GM12878 (cell line): Measurements from ENCODE around the gene FKBP1B. TPM values are rescaled to one million over a fixed set of nuclear protein-coding genes. Genes with fewer than 3 reads are reported as not detected.

Experiments used
- BRCA1 ChIP-seq: IDR thresholded peaks from 2 replicates; pipeline ENCODE4 v1.6.1; 2011; ENCODE audit warnings: low read depth, low read length, improper control_type of control experiment
- CBFB ChIP-seq: IDR thresholded peaks from 2 replicates; pipeline ENCODE4 v1.6.1; 2016; ENCODE audit warnings: antibody characterized with exemption, low read depth
- CEBPB ChIP-seq, 2 experiments: fragments of 150-350 bp in 1 of 2; IDR thresholded peaks; 2 replicates each; pipeline ENCODE4 v1.6.1; 2012 to 2014; ENCODE audit warnings: low read depth in 2 of 2, low read length in 2 of 2, borderline replicate concordance in 1 of 2, inconsistent platforms in 1 of 2
- CHD2 ChIP-seq: IDR thresholded peaks from 2 replicates; pipeline ENCODE4 v1.6.1; 2011; ENCODE audit warnings: low read depth, low read length, improper control_type of control experiment, borderline replicate concordance
- CREM ChIP-seq: IDR thresholded peaks from 2 replicates; pipeline ENCODE4 v1.6.1; 2014; ENCODE audit warnings: antibody characterized with exemption, low read depth
- ETV6 ChIP-seq, 2 experiments: fragments of 450-650 bp in 1 of 2; IDR thresholded peaks in 1 of 2; conservative IDR thresholded peaks in 1 of 2; 2 replicates each; pipeline ENCODE4 v1.6.1; 2014; ENCODE audit warnings: antibody characterized with exemption in 1 of 2, borderline replicate concordance in 1 of 2, low read depth in 1 of 2, mild to moderate bottlenecking in 1 of 2, moderate library complexity in 1 of 2
- HDAC6 ChIP-seq: fragments of 200-600 bp; sonication (generic); IDR thresholded peaks from one replicate; pipeline ENCODE4 v1.8.0; 2017; ENCODE audit warnings: antibody characterized with exemption; ENCODE audit not compliant: unreplicated experiment
- IKZF2 ChIP-seq, 2 experiments: fragments of 450-650 bp; IDR thresholded peaks; 2 replicates each; pipeline ENCODE4 v1.6.1; 2017; ENCODE audit warnings: mild to moderate bottlenecking in 2 of 2, moderate library complexity in 2 of 2
- KDM1A ChIP-seq: fragments of 200-600 bp; sonication (generic); IDR thresholded peaks from 2 replicates; pipeline ENCODE4 v1.6.1; 2016; ENCODE audit warnings: borderline replicate concordance
- KLF5 ChIP-seq: fragments of 450-650 bp; IDR thresholded peaks from 2 replicates; pipeline ENCODE4 v1.6.1; 2014; ENCODE audit warnings: mild to moderate bottlenecking; ENCODE audit not compliant: partially characterized antibody
- MTA3 ChIP-seq: IDR thresholded peaks from 2 replicates; pipeline ENCODE4 v1.6.1; 2012; ENCODE audit warnings: low read length, inconsistent platforms, borderline replicate concordance
- NFIC ChIP-seq: IDR thresholded peaks from 2 replicates; pipeline ENCODE4 v1.6.1; 2012; ENCODE audit warnings: low read depth, mild to moderate bottlenecking, inconsistent platforms, low read length, moderate library complexity
- PML ChIP-seq: IDR thresholded peaks from 2 replicates; pipeline ENCODE4 v1.6.1; 2012; ENCODE audit warnings: low read length, inconsistent platforms
- RAD51 ChIP-seq: fragments of 450-650 bp; IDR thresholded peaks from 2 replicates; pipeline ENCODE4 v1.6.1; 2016; ENCODE audit warnings: moderate library complexity, mild to moderate bottlenecking, inconsistent platforms
- RCOR1 ChIP-seq: conservative IDR thresholded peaks from 2 replicates; pipeline ENCODE4 v1.6.1; 2012; ENCODE audit warnings: low read depth, low read length, improper control_type of control experiment
- SMARCA5 ChIP-seq: fragments of 450-650 bp; IDR thresholded peaks from 2 replicates; pipeline ENCODE4 v1.6.1; 2017; ENCODE audit warnings: mild to moderate bottlenecking
- SUPT20H ChIP-seq: IDR thresholded peaks from 2 replicates; pipeline ENCODE4 v1.6.1; 2011; ENCODE audit warnings: low read depth, mild to moderate bottlenecking, low read length, moderate library complexity, borderline replicate concordance; ENCODE audit not compliant: control insufficient read depth
- SUZ12 ChIP-seq: fragments of 200-600 bp; sonication (generic); IDR thresholded peaks from one replicate; pipeline ENCODE4 v1.6.1; 2018; ENCODE audit warnings: antibody characterized with exemption, mild to moderate bottlenecking; ENCODE audit not compliant: unreplicated experiment
- TBL1XR1 ChIP-seq: IDR thresholded peaks from 2 replicates; pipeline ENCODE4 v1.6.1; 2012; ENCODE audit warnings: low read depth, low read length, improper control_type of control experiment
- ZBTB4 ChIP-seq: fragments of 450-650 bp; formaldehyde crosslinking; IDR thresholded peaks from 2 replicates; pipeline ENCODE4 v1.4.0; 2022; ENCODE audit warnings: mild to moderate bottlenecking, moderate library complexity
- polyA plus RNA-seq, 11 experiments: library from polyadenylated mRNA; depleted of rRNA in 4 of 11; unstranded in 6 of 11; stranded (reverse) in 5 of 11; fragments of >200 nt; fragmentation: Nextera tagmentation in 4 of 11; fragmentation: Illumina TruSeq in 1 of 11; extraction: Ambion mirVana in 4 of 11; extraction: Trizol in 1 of 11; gene quantifications; 1 replicate in 1 of 11; 2 replicates in 10 of 11; pipeline versions ENCODE4 v1.2.1 to v1.2.3, GENCODE V29; 2011 to 2016; ENCODE audit warnings: inconsistent platforms in 2 of 11, missing spikeins in 2 of 11, low read depth in 1 of 11
- total RNA-seq, 4 experiments: library from RNA; depleted of rRNA in 3 of 4; stranded (reverse); fragments of >200 nt in 3 of 4; fragmentation: Illumina TruSeq in 1 of 4; extraction: Trizol in 1 of 4; gene quantifications; 2 replicates each; pipeline versions ENCODE4 v1.2.1 to v1.2.3, GENCODE V29; 2013 to 2021
- TF ChIP-seq, protein P1 (sequence below): IDR thresholded peaks from 2 replicates; pipeline ENCODE4 v1.6.1; 2012; ENCODE audit warnings: low read depth, low read length, improper control_type of control experiment
- TF ChIP-seq, protein P2 (sequence below): fragments of 450-650 bp; IDR thresholded peaks from 2 replicates; pipeline ENCODE4 v1.6.1; 2017; ENCODE audit warnings: mild to moderate bottlenecking, low read depth, inconsistent platforms; ENCODE audit not compliant: poor library complexity, severe bottlenecking
- TF ChIP-seq, protein P3 (sequence below): IDR thresholded peaks from 2 replicates; pipeline ENCODE4 v1.6.1; 2011; ENCODE audit warnings: mild to moderate bottlenecking, low read depth, low read length, moderate library complexity; ENCODE audit not compliant: insufficient replicate concordance

Gene FKBP1B
- total and polyA plus RNA-seq, 10 of the 15 experiments (the other 5 are each of a cell fraction or from before 2014, with no cell fraction given): 0.18 to 0.53 (median 0.24) TPM

- TF ChIP-seq ETV6 (conservative IDR thresholded peaks at IDR 0.05 in 1 of 2, IDR thresholded peaks at IDR 0.05 in 1 of 2; ENCODE audit: borderline replicate concordance in 1 of 2, low read depth in 1 of 2) (no peak), BRCA1 (no peak), SUPT20H (no peak), KLF5 (peak; percentile 93), CREM (peak; percentile 100), RAD51 (peak; percentile 31; the same call in 1 of the 2 replicates), CEBPB (IDR thresholded peaks at IDR 0.05; ENCODE audit: borderline replicate concordance in 1 of 2, low read depth in 2 of 2, low read length in 2 of 2) (no peak), IKZF2 (IDR thresholded peaks at IDR 0.05) (peak; percentile 16 to 38; a peak in 1 of 4 replicates), ZBTB4 (CRISPR knock-in tag) (no peak), HDAC6 (no peak), NFIC (no peak; the same call in 1 of the 2 replicates), PML (peak; percentile 97), SMARCA5 (peak; percentile 27; the same call in 1 of the 2 replicates), CBFB (peak; percentile 78; the same call in 1 of the 2 replicates), RCOR1 (peak; percentile 63; the same call in 1 of the 2 replicates), CHD2 (peak; percentile 91), SUZ12 (no peak), TBL1XR1 (peak; percentile 90), KDM1A (no peak), MTA3 (peak; percentile 52; the same call in 1 of the 2 replicates)
- TF ChIP-seq, protein P1, sequence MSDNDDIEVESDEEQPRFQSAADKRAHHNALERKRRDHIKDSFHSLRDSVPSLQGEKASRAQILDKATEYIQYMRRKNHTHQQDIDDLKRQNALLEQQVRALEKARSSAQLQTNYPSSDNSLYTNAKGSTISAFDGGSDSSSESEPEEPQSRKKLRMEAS: peak; percentile 83
- TF ChIP-seq, protein P2, sequence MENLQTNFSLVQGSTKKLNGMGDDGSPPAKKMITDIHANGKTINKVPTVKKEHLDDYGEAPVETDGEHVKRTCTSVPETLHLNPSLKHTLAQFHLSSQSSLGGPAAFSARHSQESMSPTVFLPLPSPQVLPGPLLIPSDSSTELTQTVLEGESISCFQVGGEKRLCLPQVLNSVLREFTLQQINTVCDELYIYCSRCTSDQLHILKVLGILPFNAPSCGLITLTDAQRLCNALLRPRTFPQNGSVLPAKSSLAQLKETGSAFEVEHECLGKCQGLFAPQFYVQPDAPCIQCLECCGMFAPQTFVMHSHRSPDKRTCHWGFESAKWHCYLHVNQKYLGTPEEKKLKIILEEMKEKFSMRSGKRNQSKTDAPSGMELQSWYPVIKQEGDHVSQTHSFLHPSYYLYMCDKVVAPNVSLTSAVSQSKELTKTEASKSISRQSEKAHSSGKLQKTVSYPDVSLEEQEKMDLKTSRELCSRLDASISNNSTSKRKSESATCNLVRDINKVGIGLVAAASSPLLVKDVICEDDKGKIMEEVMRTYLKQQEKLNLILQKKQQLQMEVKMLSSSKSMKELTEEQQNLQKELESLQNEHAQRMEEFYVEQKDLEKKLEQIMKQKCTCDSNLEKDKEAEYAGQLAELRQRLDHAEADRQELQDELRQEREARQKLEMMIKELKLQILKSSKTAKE: peak; percentile 75
- TF ChIP-seq, protein P3, sequence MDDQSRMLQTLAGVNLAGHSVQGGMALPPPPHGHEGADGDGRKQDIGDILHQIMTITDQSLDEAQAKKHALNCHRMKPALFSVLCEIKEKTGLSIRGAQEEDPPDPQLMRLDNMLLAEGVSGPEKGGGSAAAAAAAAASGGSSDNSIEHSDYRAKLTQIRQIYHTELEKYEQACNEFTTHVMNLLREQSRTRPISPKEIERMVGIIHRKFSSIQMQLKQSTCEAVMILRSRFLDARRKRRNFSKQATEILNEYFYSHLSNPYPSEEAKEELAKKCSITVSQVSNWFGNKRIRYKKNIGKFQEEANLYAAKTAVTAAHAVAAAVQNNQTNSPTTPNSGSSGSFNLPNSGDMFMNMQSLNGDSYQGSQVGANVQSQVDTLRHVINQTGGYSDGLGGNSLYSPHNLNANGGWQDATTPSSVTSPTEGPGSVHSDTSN: peak; percentile 23
These were observed 26.6 kb downstream of the FKBP1B start, which contains the start of gene SF3B6 (continued) for GRCh38 chr2:24075915-24076848.
